Measurements from ENCODE around the gene AQP1. TPM values are rescaled to one million over a fixed set of nuclear protein-coding genes. Genes with fewer than 3 reads are reported as not detected.
A peak's percentile ranks its signal among the peaks of the same experiment; 100 is the strongest.

Gene AQP1
- total RNA-seq: 10 to 100 TPM; 15.2 to 28.1 TPM
- polyA plus RNA-seq (ENCODE audit: insufficient read depth, low read depth, low replicate concordance): 55.8 TPM
- long read RNA-seq, donor 1, transcript AQP1-201 (4 exons, 2,913 nt): major isoform, 6 of 6 reads
- long read RNA-seq, donor 1, partial matches to known transcripts: 0 of 6 reads
- long read RNA-seq, donor 1, other reads (novel, unspliced or antisense): 0 of 6 reads
- long read RNA-seq, donor 2, partial matches to known transcripts: 8 of 11 reads
- long read RNA-seq, donor 2, other reads (novel, unspliced or antisense): 0 of 11 reads

GRCh38 chr7:30911561-30911969 is at the start of gene AQP1:
Gene AQP1 (plus strand): TSS chr7:30911853. CDS start chr7:30911910, 57 bp downstream.
- Histone ChIP-seq H3K27me3 (no peaks in the 10 kb centered on the region), H3K9me3 (no peaks in the 10 kb centered on the region), H3K27ac (no peak within 1 kb of the TSS), H3K4me3 (no peak within 1 kb of the TSS), H3K36me3 (ENCODE audit: low read depth, missing control alignments) (no peaks in the 10 kb centered on the region), H3K4me1 (peaks cover 12% of the 10 kb centered on the region)
- WGBS, 2 donors: 59 to 69% methylated on average over 8 to 12 of the region's 12 CpGs
- TF ChIP-seq, protein P1, sequence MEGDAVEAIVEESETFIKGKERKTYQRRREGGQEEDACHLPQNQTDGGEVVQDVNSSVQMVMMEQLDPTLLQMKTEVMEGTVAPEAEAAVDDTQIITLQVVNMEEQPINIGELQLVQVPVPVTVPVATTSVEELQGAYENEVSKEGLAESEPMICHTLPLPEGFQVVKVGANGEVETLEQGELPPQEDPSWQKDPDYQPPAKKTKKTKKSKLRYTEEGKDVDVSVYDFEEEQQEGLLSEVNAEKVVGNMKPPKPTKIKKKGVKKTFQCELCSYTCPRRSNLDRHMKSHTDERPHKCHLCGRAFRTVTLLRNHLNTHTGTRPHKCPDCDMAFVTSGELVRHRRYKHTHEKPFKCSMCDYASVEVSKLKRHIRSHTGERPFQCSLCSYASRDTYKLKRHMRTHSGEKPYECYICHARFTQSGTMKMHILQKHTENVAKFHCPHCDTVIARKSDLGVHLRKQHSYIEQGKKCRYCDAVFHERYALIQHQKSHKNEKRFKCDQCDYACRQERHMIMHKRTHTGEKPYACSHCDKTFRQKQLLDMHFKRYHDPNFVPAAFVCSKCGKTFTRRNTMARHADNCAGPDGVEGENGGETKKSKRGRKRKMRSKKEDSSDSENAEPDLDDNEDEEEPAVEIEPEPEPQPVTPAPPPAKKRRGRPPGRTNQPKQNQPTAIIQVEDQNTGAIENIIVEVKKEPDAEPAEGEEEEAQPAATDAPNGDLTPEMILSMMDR (IDR thresholded peaks at IDR 0.05): no peak
- no peak for TF ChIP-seq POLR2A (IDR thresholded peaks at IDR 0.05)
- intact Hi-C loops (cut with DNase I; ENCODE audit: low total_unique reads): no loop called here
- DNase-seq: no peak

GRCh38 chr7:30862995-30863705 is 48.5 kb upstream of the AQP1 start:
- Histone ChIP-seq H3K27me3 (no peaks in the 10 kb centered on the region), H3K9me3 (no peaks in the 10 kb centered on the region), H3K4me1 (peaks cover 22% of the 10 kb centered on the region), H3K4me3 (no peak overlapping the region), H3K27ac (peak overlapping the region; percentile 33 to 70), H3K36me3 (ENCODE audit: low read depth, missing control alignments) (no peaks in the 10 kb centered on the region)
- DNase-seq: no peak
- 74 to 79% methylated on average over 9 of the region's 9 CpGs for WGBS, 2 donors
- intact Hi-C loops (cut with DNase I; ENCODE audit: low total_unique reads): no loop called here
- TF ChIP-seq, protein P1 (IDR thresholded peaks at IDR 0.05): no peak
- no peak for TF ChIP-seq POLR2A (IDR thresholded peaks at IDR 0.05)

DNA sequence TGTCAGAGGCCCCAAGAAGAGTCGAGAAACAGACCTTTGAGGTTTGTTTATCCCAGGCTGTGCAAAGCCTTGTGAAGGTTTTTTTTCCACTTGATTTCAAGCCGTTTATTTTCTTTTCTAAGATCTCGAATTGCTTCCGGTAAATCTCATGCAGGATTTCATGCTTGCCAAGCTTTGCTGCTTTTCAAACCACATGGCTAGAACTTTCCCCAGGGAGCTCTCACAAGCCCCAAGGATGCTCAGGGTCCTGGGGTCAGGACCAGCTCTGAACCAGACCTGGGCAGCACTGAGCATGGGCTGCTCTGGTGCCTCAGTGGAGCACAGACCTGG is 48.0 kb upstream of the AQP1 start:
- H3K27me3 ChIP-seq: no peaks in the 10 kb centered on the region
- no peak for TF ChIP-seq POLR2A (IDR thresholded peaks at IDR 0.05)
- TF ChIP-seq, protein P1 (IDR thresholded peaks at IDR 0.05): no peak
- intact Hi-C loops (cut with DNase I; ENCODE audit: low total_unique reads): no loop called here
- no peaks in the 10 kb centered on the region for H3K9me3 ChIP-seq
- no peaks in the 10 kb centered on the region for H3K36me3 ChIP-seq (ENCODE audit: low read depth, missing control alignments)
- peaks cover 22% of the 10 kb centered on the region for H3K4me1 ChIP-seq
- DNase-seq: peak; percentile 28
- H3K27ac ChIP-seq: peak overlapping the region in 1 of 2 donors; percentile 70
- no peak overlapping the region for H3K4me3 ChIP-seq
- 44 to 50% methylated on average over 4 of the region's 4 CpGs for WGBS, 2 donors

DNA sequence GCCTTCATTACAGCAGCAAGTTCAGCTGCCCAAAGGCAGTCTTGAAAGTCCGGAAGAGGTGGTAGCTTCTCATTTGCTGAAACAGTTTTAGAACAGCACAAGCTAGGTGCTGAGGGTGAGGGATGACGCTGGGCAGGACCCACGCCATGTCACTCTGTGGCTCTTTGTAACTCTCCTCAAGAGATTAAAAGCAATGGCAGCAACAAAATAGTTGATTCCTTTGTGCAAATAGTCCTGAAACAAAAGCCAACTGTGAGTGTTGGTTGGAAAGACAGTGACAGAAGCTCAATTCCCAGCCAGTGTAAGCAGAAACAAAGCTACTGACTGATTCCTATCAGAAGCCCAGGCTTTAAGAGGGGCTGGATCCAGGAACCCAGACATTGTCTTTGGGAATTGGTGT is 47.6 kb upstream of the AQP1 start:
- Histone ChIP-seq H3K36me3 (ENCODE audit: low read depth, missing control alignments) (no peaks in the 10 kb centered on the region), H3K27me3 (no peaks in the 10 kb centered on the region), H3K4me1 (peaks cover 22% of the 10 kb centered on the region), H3K27ac (peak overlapping the region in 1 of 2 donors; percentile 70), H3K9me3 (no peaks in the 10 kb centered on the region), H3K4me3 (no peak overlapping the region)
- intact Hi-C loops (cut with DNase I; ENCODE audit: low total_unique reads): no loop called here
- DNase-seq: no peak
- TF ChIP-seq, protein P1 (IDR thresholded peaks at IDR 0.05): no peak
- TF ChIP-seq POLR2A (IDR thresholded peaks at IDR 0.05): no peak
- 60 to 65% methylated on average over 3 of the region's 3 CpGs for WGBS, 2 donors

Data from testis (tissue), 5 donors.